GM12878 (cell line): ENCODE results near the gene TMEM254. TPM values are rescaled to one million over a fixed set of nuclear protein-coding genes. Genes with fewer than 3 reads are reported as not detected.

Experiments used
- ATAC-seq: fragments of 200-7000 bp; cut with Tn5 transposase; 3 replicates; pipeline ENCODE4 v1.9.1; 2020; ENCODE audit warnings: mild to moderate bottlenecking, moderate library complexity
- BruUV-seq: library from RNA; stranded (reverse); fragments of 400-500 nt; replicated peaks from 2 replicates; lab custom pipeline; 2021; lab: Mats Ljungman, UMichigan
- CTCF ChIA-PET: fragments of 300-600 bp; sonication (Branson Sonifier 250); formaldehyde crosslinking; extraction: SDS; loops from one replicate; lab custom pipeline; 2021; ENCODE audit warnings: inconsistent platforms; lab: Yijun Ruan, JAX
- POLR2A ChIA-PET: fragments of 350-600 bp; formaldehyde crosslinking; extraction: SDS; loops from one replicate; lab custom pipeline; 2021; ENCODE audit warnings: inconsistent platforms; lab: Charles Lee
- RAD21 ChIA-PET: fragments of 300-600 bp; sonication (Branson Sonifier 250); formaldehyde crosslinking; loops from one replicate; lab custom pipeline; 2023; ENCODE audit warnings: antibody characterized with exemption; ENCODE audit not compliant: unreplicated experiment; lab: Charles Lee
- SMC1A ChIA-PET: fragments of 300-600 bp; sonication (Branson Sonifier 250); formaldehyde crosslinking; loops from one replicate; lab custom pipeline; 2023; ENCODE audit not compliant: unreplicated experiment, uncharacterized antibody; lab: Charles Lee
- DNase-seq: peaks from one replicate; pipeline ENCODE4 v3.0.0-alpha.2; 2011; ENCODE audit warnings: low read depth, low spot score
- FAIRE-seq: peaks from 3 replicates; lab custom pipeline; 2011; peaks lifted over from hg19 to GRCh38; lab: Jason Lieb, UNC
- H2AFZ ChIP-seq: 2 replicates; pipeline ENCODE4 v1.6.0; 2011; ENCODE audit warnings: low read depth, low read length, control low read depth; ENCODE audit not compliant: control insufficient read depth
- H3K27ac ChIP-seq: 2 replicates; pipeline ENCODE4 v1.5.1; 2011; ENCODE audit warnings: control low read depth; ENCODE audit not compliant: control insufficient read depth, insufficient read depth
- H3K27me3 ChIP-seq, 2 experiments: replicated peaks in 1 of 2; 2 replicates each; pipeline versions ENCODE4 v1.6.0 to v1.6.1; 2011; ENCODE audit warnings: low read length in 1 of 2; ENCODE audit not compliant: control insufficient read depth in 2 of 2, insufficient read depth in 2 of 2
- H3K36me3 ChIP-seq, 2 experiments: 2 replicates each; pipeline ENCODE4 v1.5.1; 2011; ENCODE audit warnings: low read length in 1 of 2; ENCODE audit not compliant: control insufficient read depth in 2 of 2, insufficient read depth in 2 of 2
- H3K4me1 ChIP-seq: 2 replicates; pipeline ENCODE4 v1.6.1; 2011; ENCODE audit warnings: mild to moderate bottlenecking, low read length, moderate library complexity, mixed read lengths; ENCODE audit not compliant: control insufficient read depth, insufficient read depth
- H3K4me2 ChIP-seq: 2 replicates; pipeline ENCODE4 v1.6.0; 2011; ENCODE audit warnings: control low read depth; ENCODE audit not compliant: control insufficient read depth, insufficient read depth
- H3K4me3 ChIP-seq: fragments of 200-600 bp; sonication (generic); 2 replicates; pipeline ENCODE4 v1.5.1; 2016
- H3K79me2 ChIP-seq: 2 replicates; pipeline ENCODE4 v1.6.0; 2011; ENCODE audit warnings: low read length; ENCODE audit not compliant: control insufficient read depth, insufficient read depth
- H3K9ac ChIP-seq: 2 replicates; pipeline ENCODE4 v1.8.0; 2011; ENCODE audit warnings: low read length, control low read depth, mixed read lengths; ENCODE audit not compliant: control insufficient read depth, insufficient read depth
- H3K9me3 ChIP-seq: replicated peaks from 3 replicates; pipeline ENCODE4 v1.5.1; 2011; ENCODE audit warnings: mild to moderate bottlenecking, low read length; ENCODE audit not compliant: control insufficient read depth, insufficient read depth
- H4K20me1 ChIP-seq: 2 replicates; pipeline ENCODE4 v1.6.0; 2011; ENCODE audit not compliant: control insufficient read depth, insufficient read depth
- BMI1 ChIP-seq: fragments of 450-650 bp; IDR thresholded peaks from 2 replicates; pipeline ENCODE4 v1.6.1; 2016; ENCODE audit warnings: mild to moderate bottlenecking, moderate library complexity, borderline replicate concordance
- GABPA ChIP-seq: IDR thresholded peaks from 2 replicates; pipeline ENCODE4 v1.6.1; 2014; ENCODE audit warnings: antibody characterized with exemption, low read depth, mild to moderate bottlenecking, inconsistent platforms
- HDAC6 ChIP-seq: fragments of 200-600 bp; sonication (generic); IDR thresholded peaks from one replicate; pipeline ENCODE4 v1.8.0; 2017; ENCODE audit warnings: antibody characterized with exemption; ENCODE audit not compliant: unreplicated experiment
- NKRF ChIP-seq: fragments of 450-650 bp; conservative IDR thresholded peaks from 2 replicates; pipeline ENCODE4 v1.6.1; 2017; ENCODE audit warnings: mild to moderate bottlenecking, moderate library complexity
- SIN3A ChIP-seq: IDR thresholded peaks from 2 replicates; pipeline ENCODE4 v1.6.1; 2012; ENCODE audit warnings: low read depth, low read length, improper control_type of control experiment
- ZNF207 ChIP-seq: fragments of 450-650 bp; IDR thresholded peaks from 2 replicates; pipeline ENCODE4 v1.6.1; 2014; ENCODE audit warnings: antibody characterized with exemption, mild to moderate bottlenecking, borderline replicate concordance
- WGBS: methylation state at CpG from one replicate; pipeline ENCODE4 v1.1.6; 2016; ENCODE audit warnings: low lambda C conversion rate; ENCODE audit not compliant: insufficient replicate concordance, insufficient coverage; ENCODE audit errors: missing lambda C conversion rate; 5-methylcytosine and 5-hydroxymethylcytosine counted together
- in situ Hi-C: fragments of 300-500 bp; cut with MboI; formaldehyde crosslinking; loops from 9 replicates; pipeline ENCODE4 v1.14.3; 2018; ENCODE audit warnings: mixed read lengths
- intact Hi-C: fragments of 100-400 bp; cut with micrococcal nuclease; formaldehyde crosslinking; loops from one replicate; pipeline ENCODE4 v1.14.2; 2022; ENCODE audit not compliant: unreplicated experiment
- polyA plus RNA-seq, 11 experiments: library from polyadenylated mRNA; depleted of rRNA in 4 of 11; unstranded in 6 of 11; stranded (reverse) in 5 of 11; fragments of >200 nt; fragmentation: Nextera tagmentation in 4 of 11; fragmentation: Illumina TruSeq in 1 of 11; extraction: Ambion mirVana in 4 of 11; extraction: Trizol in 1 of 11; gene quantifications; 1 replicate in 1 of 11; 2 replicates in 10 of 11; pipeline versions ENCODE4 v1.2.1 to v1.2.3, GENCODE V29; 2011 to 2016; ENCODE audit warnings: inconsistent platforms in 2 of 11, missing spikeins in 2 of 11, low read depth in 1 of 11
- total RNA-seq, 4 experiments: library from RNA; depleted of rRNA in 3 of 4; stranded (reverse); fragments of >200 nt in 3 of 4; fragmentation: Illumina TruSeq in 1 of 4; extraction: Trizol in 1 of 4; gene quantifications; 2 replicates each; pipeline versions ENCODE4 v1.2.1 to v1.2.3, GENCODE V29; 2013 to 2021

Gene TMEM254
- total and polyA plus RNA-seq, 10 of the 15 experiments (the other 5 are each of a cell fraction or from before 2014, with no cell fraction given), result 5.6 to 29.0 (median 13.1) TPM

GRCh38 chr10:80079312-80079719 lies 851 bp downstream of the TMEM254 start:
- peak overlapping the region; percentile 97 for H3K4me3 ChIP-seq
- H3K9me3 ChIP-seq, result no peaks in the 10 kb centered on the region
- TF ChIP-seq HDAC6 (no peak), GABPA (no peak), ZNF207 (no peak), NKRF (peak; percentile 88), SIN3A (0 out of 2 replicates have a peak, but pooled peaks have one; percentile 93), BMI1 (peak; percentile 91; the same call in 1 of the 2 replicates)
- RAD21 ChIA-PET, result no interaction called here
- H3K27me3 ChIP-seq, result no peaks in the 10 kb centered on the region
- peak overlapping the region; percentile 81 for H3K27ac ChIP-seq
- DNase-seq (no peak), ATAC-seq (no peak), FAIRE-seq (no peak)
- intact Hi-C loops, result no loop called here
- H2AFZ ChIP-seq, result peak overlapping the region; percentile 99
- TSS peak; percentile 83 for BruUV-seq
- no peaks in the 10 kb centered on the region for H3K79me2 ChIP-seq
- no peaks in the 10 kb centered on the region for H3K36me3 ChIP-seq
- WGBS, result under 1% methylated on average over 12 of the region's 12 CpGs
- H3K4me1 ChIP-seq, result peaks cover 4% of the 10 kb centered on the region
- CTCF ChIA-PET, result interaction anchor here (1.5 kb wide), 1 partner anchor 31 kb away, joined by 4 read pairs; no protein-coding TSS in a partner anchor
- H3K9ac ChIP-seq, result peak overlapping the region; percentile 95
- SMC1A ChIA-PET, result interaction anchor here (0.7 to 1.2 kb wide), 5 partner anchors 20 to 142 kb away, joined by 3 read pairs; no protein-coding TSS in a partner anchor
- POLR2A ChIA-PET, result interaction anchor here (1.9 kb wide), 1 partner anchor 9 kb away, joined by 4 read pairs; no protein-coding TSS in a partner anchor
- in situ Hi-C loops, result no loop called here
- H4K20me1 ChIP-seq, result no peaks in the 10 kb centered on the region
- H3K4me2 ChIP-seq, result peak overlapping the region; percentile 51
